HG02938 (cell line): ENCODE results near the gene RNF152.

Source experiments
- ATAC-seq: cut with Tn5 transposase; IDR thresholded peaks from one replicate; pipeline ENCODE4 v1.9.1; 2021; ENCODE audit warnings: mild to moderate bottlenecking, moderate library complexity; ENCODE audit not compliant: unreplicated experiment

The RNF152 gene

GRCh38 chr18:61854578-61855448, 38.0 kb downstream of the RNF152 start:
- no peak for ATAC-seq

GRCh38 chr18:61853855-61854254, 39.0 kb downstream of the RNF152 start:
- ATAC-seq, result no peak

- ATAC-seq, result no peak
These were observed 40.3 kb downstream of the RNF152 start for GRCh38 chr18:61852496-61852895.

GRCh38 chr18:61851940-61852451, 40.8 kb downstream of the RNF152 start:
- no peak for ATAC-seq

GRCh38 chr18:61851279-61851678, 41.5 kb downstream of the RNF152 start:
- ATAC-seq, result no peak

- no peak for ATAC-seq
These were observed 42.1 kb downstream of the RNF152 start for GRCh38 chr18:61850756-61851155.

- ATAC-seq, result no peak
These were observed 45.5 kb downstream of the RNF152 start for GRCh38 chr18:61847164-61847791.

- ATAC-seq, result no peak
These were observed 47.6 kb downstream of the RNF152 start for GRCh38 chr18:61845197-61845596.

- ATAC-seq, result no peak
These were observed 48.1 kb downstream of the RNF152 start for GRCh38 chr18:61844726-61845125.

GRCh38 chr18:61842146-61842545, 50.7 kb downstream of the RNF152 start:
- no peak for ATAC-seq

- ATAC-seq, result no peak
These were observed 51.1 kb downstream of the RNF152 start for GRCh38 chr18:61841706-61842105.

GRCh38 chr18:61840324-61840723, 52.5 kb downstream of the RNF152 start:
- no peak for ATAC-seq

- ATAC-seq, result no peak
These were observed 54.3 kb downstream of the RNF152 start for GRCh38 chr18:61838521-61838920.

GRCh38 chr18:61833978-61834377, 58.8 kb downstream of the RNF152 start:
- ATAC-seq, result no peak

GRCh38 chr18:61833387-61833786, 59.4 kb downstream of the RNF152 start:
- ATAC-seq, result no peak

- ATAC-seq, result no peak
These were observed 59.9 kb downstream of the RNF152 start for GRCh38 chr18:61832858-61833257.

GRCh38 chr18:61831071-61831470, 61.7 kb downstream of the RNF152 start:
- no peak for ATAC-seq

GRCh38 chr18:61829108-61829507, 63.7 kb downstream of the RNF152 start:
- no peak for ATAC-seq

GRCh38 chr18:61827591-61827990, 65.2 kb downstream of the RNF152 start:
- no peak for ATAC-seq

- ATAC-seq, result no peak
These were observed 67.4 kb downstream of the RNF152 start for GRCh38 chr18:61825386-61825785.

GRCh38 chr18:61824733-61825363, 68.0 kb downstream of the RNF152 start:
- ATAC-seq, result no peak

GRCh38 chr18:61823595-61823994, 69.2 kb downstream of the RNF152 start:
- no peak for ATAC-seq
